ENCODE data around the gene GLT1D1. TPM values are rescaled to one million over a fixed set of nuclear protein-coding genes. Genes with fewer than 3 reads are reported as not detected.

The GLT1D1 gene
- total and polyA plus RNA-seq, 2 donors (not counting 3 experiments of a cell fraction or from before 2014, with no cell fraction given): not detected

GRCh38 chr12:128871516-128871892, 18.2 kb downstream of the GLT1D1 start:
- POLR2A ChIA-PET: no interaction called here
- no peak for FAIRE-seq

More at GRCh38 chr12:128871516-128871892, 18.2 kb downstream of the GLT1D1 start:
- no peak overlapping the region for H3K27ac ChIP-seq (ENCODE audit: insufficient read depth, low read depth, low read length)
- no TSS peak for BruUV-seq (replicated peaks)
- no peaks in the 10 kb centered on the region for H4K20me1 ChIP-seq (replicated peaks; ENCODE audit: control insufficient read depth, extremely low read depth, insufficient read depth, low read length)
- no peak overlapping the region for H3K4me3 ChIP-seq (replicated peaks in 1 of 3; ENCODE audit: insufficient read depth in 1 of 3, low read depth in 1 of 3, low read length in 3 of 3)
- no peaks in the 10 kb centered on the region for H3K4me1 ChIP-seq (ENCODE audit: control insufficient read depth, extremely low read depth, insufficient read depth, low read length)
- intact Hi-C loops (cut with micrococcal nuclease) (no loop called here), dilution Hi-C loops (cut with MboI; ENCODE audit: extremely low pct_ligation_motif_present, low sequenced_read_pairs) (no loop called here)
- no peak for DNase-seq (ENCODE audit: low read depth, low spot score)
- no peaks in the 10 kb centered on the region for H3K9me1 ChIP-seq (replicated peaks; ENCODE audit: control insufficient read depth, extremely low read depth, insufficient read depth, low read length)
- no peak overlapping the region for H3K4me2 ChIP-seq (ENCODE audit: insufficient read depth, low read length)
- H3K9ac ChIP-seq (replicated peaks; ENCODE audit: extremely low read depth, insufficient read depth, low read length): no peak overlapping the region
- H3K79me2 ChIP-seq (ENCODE audit: control insufficient read depth, insufficient read depth, low read length): no peaks in the 10 kb centered on the region
- H3K9me3 ChIP-seq (replicated peaks; ENCODE audit: control insufficient read depth, insufficient read depth, low read length): no peaks in the 10 kb centered on the region
- no peaks in the 10 kb centered on the region for H3K27me3 ChIP-seq (ENCODE audit: control insufficient read depth in 2 of 2, insufficient read depth in 2 of 2, low read length in 2 of 2)
- no peaks in the 10 kb centered on the region for H3K36me3 ChIP-seq (ENCODE audit: control insufficient read depth in 2 of 2, extremely low read depth in 1 of 2, insufficient read depth in 2 of 2, low read length in 2 of 2)
- CTCF ChIA-PET: no interaction called here
- no peak overlapping the region for H2AFZ ChIP-seq (ENCODE audit: low read depth, low read length)
- no peak for TF ChIP-seq POLR2A (IDR thresholded peaks at IDR 0.05; ENCODE audit: low read depth, low read length)
- no peak for TF ChIP-seq POLR2AphosphoS5 (IDR thresholded peaks at IDR 0.05; ENCODE audit: insufficient read depth, low read depth, low read length)
- no peak for TF ChIP-seq CTCF (IDR thresholded peaks at IDR 0.05; ENCODE audit: extremely low read depth in 1 of 2, insufficient read depth in 1 of 2, low read depth in 1 of 2, low read length in 2 of 2)
- no peak for TF ChIP-seq MAX (IDR thresholded peaks at IDR 0.05; ENCODE audit: insufficient read depth, insufficient read length)

Measured in endothelial cell of umbilical vein (primary cell).